GM12878 (cell line): Measurements from ENCODE around the gene AKT3. TPM values are rescaled to one million over a fixed set of nuclear protein-coding genes. Genes with fewer than 3 reads are reported as not detected.

Source experiments
- ATAC-seq: fragments of 200-7000 bp; cut with Tn5 transposase; 3 replicates; pipeline ENCODE4 v1.9.1; 2020; ENCODE audit warnings: mild to moderate bottlenecking, moderate library complexity
- BruUV-seq: library from RNA; stranded (reverse); fragments of 400-500 nt; replicated peaks from 2 replicates; lab custom pipeline; 2021; lab: Mats Ljungman, UMichigan
- CTCF ChIA-PET: fragments of 300-600 bp; sonication (Branson Sonifier 250); formaldehyde crosslinking; extraction: SDS; loops from one replicate; lab custom pipeline; 2021; ENCODE audit warnings: inconsistent platforms; lab: Yijun Ruan, JAX
- POLR2A ChIA-PET: fragments of 350-600 bp; formaldehyde crosslinking; extraction: SDS; loops from one replicate; lab custom pipeline; 2021; ENCODE audit warnings: inconsistent platforms; lab: Charles Lee
- RAD21 ChIA-PET: fragments of 300-600 bp; sonication (Branson Sonifier 250); formaldehyde crosslinking; loops from one replicate; lab custom pipeline; 2023; ENCODE audit warnings: antibody characterized with exemption; ENCODE audit not compliant: unreplicated experiment; lab: Charles Lee
- SMC1A ChIA-PET: fragments of 300-600 bp; sonication (Branson Sonifier 250); formaldehyde crosslinking; loops from one replicate; lab custom pipeline; 2023; ENCODE audit not compliant: unreplicated experiment, uncharacterized antibody; lab: Charles Lee
- DNase-seq: peaks from one replicate; pipeline ENCODE4 v3.0.0-alpha.2; 2011; ENCODE audit warnings: low read depth, low spot score
- FAIRE-seq: peaks from 3 replicates; lab custom pipeline; 2011; peaks lifted over from hg19 to GRCh38; lab: Jason Lieb, UNC
- H2AFZ ChIP-seq: 2 replicates; pipeline ENCODE4 v1.6.0; 2011; ENCODE audit warnings: low read depth, low read length, control low read depth; ENCODE audit not compliant: control insufficient read depth
- H3K27ac ChIP-seq: 2 replicates; pipeline ENCODE4 v1.5.1; 2011; ENCODE audit warnings: control low read depth; ENCODE audit not compliant: control insufficient read depth, insufficient read depth
- H3K27me3 ChIP-seq, 2 experiments: replicated peaks in 1 of 2; 2 replicates each; pipeline versions ENCODE4 v1.6.0 to v1.6.1; 2011; ENCODE audit warnings: low read length in 1 of 2; ENCODE audit not compliant: control insufficient read depth in 2 of 2, insufficient read depth in 2 of 2
- H3K36me3 ChIP-seq, 2 experiments: 2 replicates each; pipeline ENCODE4 v1.5.1; 2011; ENCODE audit warnings: low read length in 1 of 2; ENCODE audit not compliant: control insufficient read depth in 2 of 2, insufficient read depth in 2 of 2
- H3K4me1 ChIP-seq: 2 replicates; pipeline ENCODE4 v1.6.1; 2011; ENCODE audit warnings: mild to moderate bottlenecking, low read length, moderate library complexity, mixed read lengths; ENCODE audit not compliant: control insufficient read depth, insufficient read depth
- H3K4me2 ChIP-seq: 2 replicates; pipeline ENCODE4 v1.6.0; 2011; ENCODE audit warnings: control low read depth; ENCODE audit not compliant: control insufficient read depth, insufficient read depth
- H3K4me3 ChIP-seq: fragments of 200-600 bp; sonication (generic); 2 replicates; pipeline ENCODE4 v1.5.1; 2016
- H3K79me2 ChIP-seq: 2 replicates; pipeline ENCODE4 v1.6.0; 2011; ENCODE audit warnings: low read length; ENCODE audit not compliant: control insufficient read depth, insufficient read depth
- H3K9ac ChIP-seq: 2 replicates; pipeline ENCODE4 v1.8.0; 2011; ENCODE audit warnings: low read length, control low read depth, mixed read lengths; ENCODE audit not compliant: control insufficient read depth, insufficient read depth
- H3K9me3 ChIP-seq: replicated peaks from 3 replicates; pipeline ENCODE4 v1.5.1; 2011; ENCODE audit warnings: mild to moderate bottlenecking, low read length; ENCODE audit not compliant: control insufficient read depth, insufficient read depth
- H4K20me1 ChIP-seq: 2 replicates; pipeline ENCODE4 v1.6.0; 2011; ENCODE audit not compliant: control insufficient read depth, insufficient read depth
- BACH1 ChIP-seq: fragments of 450-650 bp; IDR thresholded peaks from 2 replicates; pipeline ENCODE4 v1.6.1; 2017; ENCODE audit warnings: mild to moderate bottlenecking, borderline replicate concordance
- EZH2 ChIP-seq: IDR thresholded peaks from 2 replicates; pipeline ENCODE4 v1.6.1; 2012; ENCODE audit warnings: low read depth, mild to moderate bottlenecking, control low read depth, inconsistent platforms, low read length, borderline replicate concordance; ENCODE audit not compliant: control insufficient read depth
- POLR2A ChIP-seq: IDR thresholded peaks from 2 replicates; pipeline ENCODE4 v1.6.1; 2011; ENCODE audit warnings: low read depth, mild to moderate bottlenecking, low read length
- RAD21 ChIP-seq: IDR thresholded peaks from 2 replicates; pipeline ENCODE4 v1.6.1; 2011; ENCODE audit warnings: mild to moderate bottlenecking, low read depth, low read length, moderate library complexity; ENCODE audit not compliant: insufficient read depth
- RUNX3 ChIP-seq: IDR thresholded peaks from 2 replicates; pipeline ENCODE4 v1.6.1; 2012; ENCODE audit warnings: low read length, inconsistent platforms
- YY1 ChIP-seq: IDR thresholded peaks from 2 replicates; pipeline ENCODE4 v1.6.1; 2011; ENCODE audit warnings: low read depth, mild to moderate bottlenecking, low read length
- ZBTB11 ChIP-seq: fragments of 450-650 bp; formaldehyde crosslinking; IDR thresholded peaks from 2 replicates; pipeline ENCODE4 v1.5.0; 2022; ENCODE audit warnings: mild to moderate bottlenecking, missing genetic modification characterization
- WGBS: methylation state at CpG from one replicate; pipeline ENCODE4 v1.1.6; 2016; ENCODE audit warnings: low lambda C conversion rate; ENCODE audit not compliant: insufficient replicate concordance, insufficient coverage; ENCODE audit errors: missing lambda C conversion rate; 5-methylcytosine and 5-hydroxymethylcytosine counted together
- in situ Hi-C: fragments of 300-500 bp; cut with MboI; formaldehyde crosslinking; loops from 9 replicates; pipeline ENCODE4 v1.14.3; 2018; ENCODE audit warnings: mixed read lengths
- intact Hi-C: fragments of 100-400 bp; cut with micrococcal nuclease; formaldehyde crosslinking; loops from one replicate; pipeline ENCODE4 v1.14.2; 2022; ENCODE audit not compliant: unreplicated experiment
- polyA plus RNA-seq, 11 experiments: library from polyadenylated mRNA; depleted of rRNA in 4 of 11; unstranded in 6 of 11; stranded (reverse) in 5 of 11; fragments of >200 nt; fragmentation: Nextera tagmentation in 4 of 11; fragmentation: Illumina TruSeq in 1 of 11; extraction: Ambion mirVana in 4 of 11; extraction: Trizol in 1 of 11; gene quantifications; 1 replicate in 1 of 11; 2 replicates in 10 of 11; pipeline versions ENCODE4 v1.2.1 to v1.2.3, GENCODE V29; 2011 to 2016; ENCODE audit warnings: inconsistent platforms in 2 of 11, missing spikeins in 2 of 11, low read depth in 1 of 11
- total RNA-seq, 4 experiments: library from RNA; depleted of rRNA in 3 of 4; stranded (reverse); fragments of >200 nt in 3 of 4; fragmentation: Illumina TruSeq in 1 of 4; extraction: Trizol in 1 of 4; gene quantifications; 2 replicates each; pipeline versions ENCODE4 v1.2.1 to v1.2.3, GENCODE V29; 2013 to 2021
- TF ChIP-seq, protein P1 (sequence below): IDR thresholded peaks from 2 replicates; pipeline ENCODE4 v1.6.1; 2012; ENCODE audit warnings: low read depth, low read length, improper control_type of control experiment
- TF ChIP-seq, protein P2 (sequence below): IDR thresholded peaks from 2 replicates; pipeline ENCODE4 v1.6.1; 2012; ENCODE audit warnings: low read depth, low read length, improper control_type of control experiment
- TF ChIP-seq, protein P3 (sequence below): fragments of 450-650 bp; IDR thresholded peaks from 2 replicates; pipeline ENCODE4 v1.6.1; 2018; ENCODE audit warnings: borderline replicate concordance, mild to moderate bottlenecking; ENCODE audit not compliant: partially characterized antibody

Gene AKT3
- total and polyA plus RNA-seq, 10 of the 15 experiments (the other 5 are each of a cell fraction or from before 2014, with no cell fraction given), result 0.03 to 0.56 (median 0.19) TPM

GRCh38 chr1:243739335-243740003 is 110.6 kb downstream of the AKT3 start:
- in situ Hi-C loops (loop anchor here (10.0 kb wide), 1 partner anchor 395 kb away; no protein-coding TSS in a partner anchor), intact Hi-C loops (no loop called here)
- Histone ChIP-seq H3K79me2 (no peaks in the 10 kb centered on the region), H3K27me3 (no peaks in the 10 kb centered on the region), H4K20me1 (no peaks in the 10 kb centered on the region), H3K4me1 (no peaks in the 10 kb centered on the region), H3K36me3 (no peaks in the 10 kb centered on the region), H3K27ac (no peak overlapping the region), H3K4me3 (no peak overlapping the region), H3K9ac (no peak overlapping the region), H2AFZ (no peak overlapping the region), H3K9me3 (no peaks in the 10 kb centered on the region; the same call in 2 of the 3 replicates), H3K4me2 (no peak overlapping the region)
- ChIA-PET POLR2A (interaction anchor here (1.1 to 1.4 kb wide), 2 partner anchors 8 to 15 kb away, joined by 4 to 5 read pairs; no protein-coding TSS in a partner anchor), CTCF (interaction anchor here (0.7 to 1.9 kb wide), 6 partner anchors 8 to 32 kb away, joined by 3 to 13 read pairs (median 3); no protein-coding TSS in a partner anchor), SMC1A (interaction anchor here (1.2 to 2.6 kb wide), 2 partner anchors 9 to 29 kb away, joined by 6 to 15 read pairs; no protein-coding TSS in a partner anchor), RAD21 (interaction anchor here (1.2 to 1.4 kb wide), 3 partner anchors 8 to 28 kb away, joined by 3 to 4 read pairs (median 3); no protein-coding TSS in a partner anchor)
- WGBS, result 94% methylated on average over 3 of the region's 3 CpGs
- no TSS peak for BruUV-seq
- no peak for FAIRE-seq
- ATAC-seq, result no peak
- DNase-seq, result no peak
- TF ChIP-seq BACH1 (no peak), ZBTB11 (CRISPR knock-in tag) (no peak), RAD21 (no peak), RUNX3 (no peak), YY1 (no peak), POLR2A (no peak), EZH2 (no peak)
- TF ChIP-seq, protein P1, sequence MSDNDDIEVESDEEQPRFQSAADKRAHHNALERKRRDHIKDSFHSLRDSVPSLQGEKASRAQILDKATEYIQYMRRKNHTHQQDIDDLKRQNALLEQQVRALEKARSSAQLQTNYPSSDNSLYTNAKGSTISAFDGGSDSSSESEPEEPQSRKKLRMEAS, result no peak
- TF ChIP-seq, protein P2, sequence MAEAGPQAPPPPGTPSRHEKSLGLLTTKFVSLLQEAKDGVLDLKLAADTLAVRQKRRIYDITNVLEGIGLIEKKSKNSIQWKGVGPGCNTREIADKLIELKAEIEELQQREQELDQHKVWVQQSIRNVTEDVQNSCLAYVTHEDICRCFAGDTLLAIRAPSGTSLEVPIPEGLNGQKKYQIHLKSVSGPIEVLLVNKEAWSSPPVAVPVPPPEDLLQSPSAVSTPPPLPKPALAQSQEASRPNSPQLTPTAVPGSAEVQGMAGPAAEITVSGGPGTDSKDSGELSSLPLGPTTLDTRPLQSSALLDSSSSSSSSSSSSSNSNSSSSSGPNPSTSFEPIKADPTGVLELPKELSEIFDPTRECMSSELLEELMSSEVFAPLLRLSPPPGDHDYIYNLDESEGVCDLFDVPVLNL, result no peak
- TF ChIP-seq, protein P3, sequence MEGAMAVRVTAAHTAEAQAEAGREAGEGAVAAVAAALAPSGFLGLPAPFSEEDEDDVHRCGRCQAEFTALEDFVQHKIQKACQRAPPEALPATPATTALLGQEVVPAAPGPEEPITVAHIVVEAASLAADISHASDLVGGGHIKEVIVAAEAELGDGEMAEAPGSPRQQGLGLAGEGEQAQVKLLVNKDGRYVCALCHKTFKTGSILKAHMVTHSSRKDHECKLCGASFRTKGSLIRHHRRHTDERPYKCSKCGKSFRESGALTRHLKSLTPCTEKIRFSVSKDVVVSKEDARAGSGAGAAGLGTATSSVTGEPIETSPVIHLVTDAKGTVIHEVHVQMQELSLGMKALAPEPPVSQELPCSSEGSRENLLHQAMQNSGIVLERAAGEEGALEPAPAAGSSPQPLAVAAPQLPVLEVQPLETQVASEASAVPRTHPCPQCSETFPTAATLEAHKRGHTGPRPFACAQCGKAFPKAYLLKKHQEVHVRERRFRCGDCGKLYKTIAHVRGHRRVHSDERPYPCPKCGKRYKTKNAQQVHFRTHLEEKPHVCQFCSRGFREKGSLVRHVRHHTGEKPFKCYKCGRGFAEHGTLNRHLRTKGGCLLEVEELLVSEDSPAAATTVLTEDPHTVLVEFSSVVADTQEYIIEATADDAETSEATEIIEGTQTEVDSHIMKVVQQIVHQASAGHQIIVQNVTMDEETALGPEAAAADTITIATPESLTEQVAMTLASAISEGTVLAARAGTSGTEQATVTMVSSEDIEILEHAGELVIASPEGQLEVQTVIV, result no peak
